ENCODE data around the gene PIP4K2A.

Gene PIP4K2A

GRCh38 chr10:22554461-22555182 lies 159.8 kb downstream of the PIP4K2A start:
- Histone ChIP-seq H3K9ac (ENCODE audit: low read depth, low read length) (no peak overlapping the region), H3K27ac (ENCODE audit: low read depth, low read length) (peak overlapping the region; percentile 11), H3K4me1 (ENCODE audit: control insufficient read depth, insufficient read depth, low read length) (peaks cover 14% of the 10 kb centered on the region), H3K9me3 (ENCODE audit: control insufficient read depth, insufficient read depth, low read length) (no peaks in the 10 kb centered on the region), H3K36me3 (ENCODE audit: control insufficient read depth, insufficient read depth, low read length) (peaks cover 16% of the 10 kb centered on the region), H3K4me3 (ENCODE audit: low read depth, low read length) (no peak overlapping the region), H3K27me3 (ENCODE audit: control insufficient read depth, insufficient read depth, low read length) (no peaks in the 10 kb centered on the region)

GRCh38 chr10:22553452-22553995 lies 160.9 kb downstream of the PIP4K2A start:
- H3K9ac ChIP-seq (ENCODE audit: low read depth, low read length): no peak overlapping the region
- peaks cover 14% of the 10 kb centered on the region for H3K4me1 ChIP-seq (ENCODE audit: control insufficient read depth, insufficient read depth, low read length)
- H3K9me3 ChIP-seq (ENCODE audit: control insufficient read depth, insufficient read depth, low read length): no peaks in the 10 kb centered on the region
- peaks cover 18% of the 10 kb centered on the region for H3K36me3 ChIP-seq (ENCODE audit: control insufficient read depth, insufficient read depth, low read length)
- no peaks in the 10 kb centered on the region for H3K27me3 ChIP-seq (ENCODE audit: control insufficient read depth, insufficient read depth, low read length)
- no peak overlapping the region for H3K27ac ChIP-seq (ENCODE audit: low read depth, low read length)
- no peak overlapping the region for H3K4me3 ChIP-seq (ENCODE audit: low read depth, low read length)

- H3K27me3 ChIP-seq (ENCODE audit: control insufficient read depth, insufficient read depth, low read length): no peaks in the 10 kb centered on the region
- no peak overlapping the region for H3K27ac ChIP-seq (ENCODE audit: low read depth, low read length)
- H3K9ac ChIP-seq (ENCODE audit: low read depth, low read length): no peak overlapping the region
- peaks cover 23% of the 10 kb centered on the region for H3K36me3 ChIP-seq (ENCODE audit: control insufficient read depth, insufficient read depth, low read length)
- no peak overlapping the region for H3K4me3 ChIP-seq (ENCODE audit: low read depth, low read length)
- peaks cover 14% of the 10 kb centered on the region for H3K4me1 ChIP-seq (ENCODE audit: control insufficient read depth, insufficient read depth, low read length)
- no peaks in the 10 kb centered on the region for H3K9me3 ChIP-seq (ENCODE audit: control insufficient read depth, insufficient read depth, low read length)
Observed at GRCh38 chr10:22552888-22553378, 161.4 kb downstream of the PIP4K2A start.

GRCh38 chr10:22551681-22552365 lies 162.6 kb downstream of the PIP4K2A start:
- no peak overlapping the region for H3K9ac ChIP-seq (ENCODE audit: low read depth, low read length)
- H3K27me3 ChIP-seq (ENCODE audit: control insufficient read depth, insufficient read depth, low read length): no peaks in the 10 kb centered on the region
- H3K27ac ChIP-seq (ENCODE audit: low read depth, low read length): no peak overlapping the region
- peaks cover 14% of the 10 kb centered on the region for H3K4me1 ChIP-seq (ENCODE audit: control insufficient read depth, insufficient read depth, low read length)
- H3K9me3 ChIP-seq (ENCODE audit: control insufficient read depth, insufficient read depth, low read length): no peaks in the 10 kb centered on the region
- H3K4me3 ChIP-seq (ENCODE audit: low read depth, low read length): no peak overlapping the region
- peaks cover 31% of the 10 kb centered on the region for H3K36me3 ChIP-seq (ENCODE audit: control insufficient read depth, insufficient read depth, low read length)

- Histone ChIP-seq H3K4me1 (ENCODE audit: control insufficient read depth, insufficient read depth, low read length) (peaks cover 14% of the 10 kb centered on the region), H3K27ac (ENCODE audit: low read depth, low read length) (no peak overlapping the region), H3K9ac (ENCODE audit: low read depth, low read length) (no peak overlapping the region), H3K36me3 (ENCODE audit: control insufficient read depth, insufficient read depth, low read length) (peaks cover 33% of the 10 kb centered on the region), H3K9me3 (ENCODE audit: control insufficient read depth, insufficient read depth, low read length) (no peaks in the 10 kb centered on the region), H3K4me3 (ENCODE audit: low read depth, low read length) (no peak overlapping the region), H3K27me3 (ENCODE audit: control insufficient read depth, insufficient read depth, low read length) (no peaks in the 10 kb centered on the region)
Observed at GRCh38 chr10:22550732-22551131, 163.6 kb downstream of the PIP4K2A start.

- Histone ChIP-seq H3K4me3 (ENCODE audit: low read depth, low read length) (no peak overlapping the region), H3K27me3 (ENCODE audit: control insufficient read depth, insufficient read depth, low read length) (no peaks in the 10 kb centered on the region), H3K9me3 (ENCODE audit: control insufficient read depth, insufficient read depth, low read length) (no peaks in the 10 kb centered on the region), H3K9ac (ENCODE audit: low read depth, low read length) (no peak overlapping the region), H3K4me1 (ENCODE audit: control insufficient read depth, insufficient read depth, low read length) (peaks cover 14% of the 10 kb centered on the region), H3K27ac (ENCODE audit: low read depth, low read length) (no peak overlapping the region), H3K36me3 (ENCODE audit: control insufficient read depth, insufficient read depth, low read length) (peaks cover 33% of the 10 kb centered on the region)
Observed at GRCh38 chr10:22548344-22548743, 166.0 kb downstream of the PIP4K2A start.

GRCh38 chr10:22545643-22546042 lies 168.7 kb downstream of the PIP4K2A start:
- H3K27ac ChIP-seq (ENCODE audit: low read depth, low read length): no peak overlapping the region
- no peak overlapping the region for H3K4me3 ChIP-seq (ENCODE audit: low read depth, low read length)
- no peaks in the 10 kb centered on the region for H3K9me3 ChIP-seq (ENCODE audit: control insufficient read depth, insufficient read depth, low read length)
- no peak overlapping the region for H3K9ac ChIP-seq (ENCODE audit: low read depth, low read length)
- H3K36me3 ChIP-seq (ENCODE audit: control insufficient read depth, insufficient read depth, low read length): peaks cover 54% of the 10 kb centered on the region
- no peaks in the 10 kb centered on the region for H3K4me1 ChIP-seq (ENCODE audit: control insufficient read depth, insufficient read depth, low read length)
- no peaks in the 10 kb centered on the region for H3K27me3 ChIP-seq (ENCODE audit: control insufficient read depth, insufficient read depth, low read length)

GRCh38 chr10:22544325-22545068 lies 169.9 kb downstream of the PIP4K2A start:
- no peak overlapping the region for H3K4me3 ChIP-seq (ENCODE audit: low read depth, low read length)
- H3K27ac ChIP-seq (ENCODE audit: low read depth, low read length): no peak overlapping the region
- H3K9ac ChIP-seq (ENCODE audit: low read depth, low read length): no peak overlapping the region
- H3K36me3 ChIP-seq (ENCODE audit: control insufficient read depth, insufficient read depth, low read length): peaks cover 53% of the 10 kb centered on the region
- no peaks in the 10 kb centered on the region for H3K4me1 ChIP-seq (ENCODE audit: control insufficient read depth, insufficient read depth, low read length)
- H3K9me3 ChIP-seq (ENCODE audit: control insufficient read depth, insufficient read depth, low read length): no peaks in the 10 kb centered on the region
- no peaks in the 10 kb centered on the region for H3K27me3 ChIP-seq (ENCODE audit: control insufficient read depth, insufficient read depth, low read length)

GRCh38 chr10:22542773-22543172 lies 171.6 kb downstream of the PIP4K2A start:
- Histone ChIP-seq H3K4me1 (ENCODE audit: control insufficient read depth, insufficient read depth, low read length) (no peaks in the 10 kb centered on the region), H3K27ac (ENCODE audit: low read depth, low read length) (no peak overlapping the region), H3K27me3 (ENCODE audit: control insufficient read depth, insufficient read depth, low read length) (no peaks in the 10 kb centered on the region), H3K9me3 (ENCODE audit: control insufficient read depth, insufficient read depth, low read length) (no peaks in the 10 kb centered on the region), H3K4me3 (ENCODE audit: low read depth, low read length) (no peak overlapping the region), H3K36me3 (ENCODE audit: control insufficient read depth, insufficient read depth, low read length) (peaks cover 53% of the 10 kb centered on the region), H3K9ac (ENCODE audit: low read depth, low read length) (no peak overlapping the region)

GRCh38 chr10:22541900-22542299 lies 172.5 kb downstream of the PIP4K2A start:
- Histone ChIP-seq H3K4me1 (ENCODE audit: control insufficient read depth, insufficient read depth, low read length) (no peaks in the 10 kb centered on the region), H3K9ac (ENCODE audit: low read depth, low read length) (no peak overlapping the region), H3K4me3 (ENCODE audit: low read depth, low read length) (no peak overlapping the region), H3K36me3 (ENCODE audit: control insufficient read depth, insufficient read depth, low read length) (peaks cover 55% of the 10 kb centered on the region), H3K9me3 (ENCODE audit: control insufficient read depth, insufficient read depth, low read length) (no peaks in the 10 kb centered on the region), H3K27ac (ENCODE audit: low read depth, low read length) (no peak overlapping the region), H3K27me3 (ENCODE audit: control insufficient read depth, insufficient read depth, low read length) (no peaks in the 10 kb centered on the region)

Data from HUES48 (cell line).